NCI-H748 (cell line): ENCODE measurements around the gene BIN1.

Experiments used
- DNase-seq: peaks from one replicate; lab custom pipeline; 2025; ENCODE audit not compliant: unreplicated experiment; lab: John Stamatoyannopoulos, UW

BIN1 gene

GRCh38 chr2:127106991-127107621, at the start of gene BIN1:
Gene BIN1 (minus strand): TSS chr2:127107154. CDS start chr2:127106943, 211 bp downstream.
- peak; percentile 79 for DNase-seq

- no peak for DNase-seq
Observed at GRCh38 chr2:127155947-127156346, 49.0 kb upstream of the BIN1 start.

- no peak for DNase-seq
Observed at GRCh38 chr2:127155028-127155581, 48.2 kb upstream of the BIN1 start.

- DNase-seq: no peak
Observed at GRCh38 chr2:127154396-127154795, 47.4 kb upstream of the BIN1 start.

- no peak for DNase-seq
Observed at GRCh38 chr2:127153691-127154158, 46.8 kb upstream of the BIN1 start.

- DNase-seq: no peak
Observed at GRCh38 chr2:127150996-127151395, 44.0 kb upstream of the BIN1 start.

- no peak for DNase-seq
Observed at GRCh38 chr2:127149384-127149783, 42.4 kb upstream of the BIN1 start.

- no peak for DNase-seq
Observed at GRCh38 chr2:127146820-127147502, 40.0 kb upstream of the BIN1 start.

- no peak for DNase-seq
Observed at GRCh38 chr2:127146071-127146725, 39.2 kb upstream of the BIN1 start.

GRCh38 chr2:127145280-127145895, 38.4 kb upstream of the BIN1 start:
- no peak for DNase-seq

GRCh38 chr2:127143841-127144782, 37.2 kb upstream of the BIN1 start:
- no peak for DNase-seq

- DNase-seq: no peak
Observed at GRCh38 chr2:127142663-127143630, 36.0 kb upstream of the BIN1 start.

GRCh38 chr2:127140538-127140937, 33.6 kb upstream of the BIN1 start:
- no peak for DNase-seq

- no peak for DNase-seq
Observed at GRCh38 chr2:127139766-127140165, 32.8 kb upstream of the BIN1 start.

- DNase-seq: no peak
Observed at GRCh38 chr2:127138281-127138680, 31.3 kb upstream of the BIN1 start.

GRCh38 chr2:127137741-127138140, 30.8 kb upstream of the BIN1 start:
- no peak for DNase-seq

GRCh38 chr2:127137225-127137624, 30.3 kb upstream of the BIN1 start:
- DNase-seq: no peak

- DNase-seq: no peak
Observed at GRCh38 chr2:127134833-127135830, 28.2 kb upstream of the BIN1 start.
